OCI-LY3 (cell line): ENCODE results near the gene FAM118B.

Experiments
- CTCF ChIP-seq: fragments of 200-600, 300-600 bp; sonication (generic); IDR thresholded peaks from 2 replicates; pipeline ENCODE4 v1.5.1; 2014; ENCODE audit warnings: antibody characterized with exemption, low read length, low read depth
- EZH2phosphoT487 ChIP-seq: fragments of 200-600 bp; shearing (Covaris generic); IDR thresholded peaks from 2 replicates; pipeline ENCODE4 v1.6.1; 2018; ENCODE audit warnings: antibody characterized with exemption, mixed run types, low read depth

DNA sequence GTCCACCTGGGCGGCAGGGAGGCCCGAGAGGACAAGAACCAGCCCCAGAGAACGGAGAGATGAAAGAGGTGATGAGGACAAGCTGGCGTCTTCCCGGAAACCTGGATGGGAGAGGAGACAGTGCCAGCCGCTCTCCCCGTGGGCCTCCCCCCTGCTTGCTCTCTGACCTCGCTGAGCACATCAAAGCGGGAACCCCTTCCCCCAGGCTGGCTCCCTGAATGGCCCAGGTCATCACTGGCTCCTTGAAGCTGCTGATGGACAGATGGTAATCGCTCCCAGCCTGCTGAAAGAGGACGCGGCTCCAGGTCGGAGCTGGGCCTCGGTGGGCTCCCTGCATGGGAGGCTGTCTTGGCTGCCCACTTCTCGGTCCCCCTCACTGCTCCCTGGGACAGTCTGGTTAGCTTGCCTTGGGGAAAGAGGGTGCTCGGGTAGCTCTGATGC, 18.5 kb upstream of the FAM118B start:
- TF ChIP-seq CTCF, result no peak
- TF ChIP-seq EZH2phosphoT487, result no peak
